ENCODE data around the gene HIBCH. TPM values are rescaled to one million over a fixed set of nuclear protein-coding genes. Genes with fewer than 3 reads are reported as not detected.
A peak's percentile ranks its signal among the peaks of the same experiment; 100 is the strongest.

Gene HIBCH
- total RNA-seq, 1 experiment from 2014 or later: 21.7 TPM

- no peaks in the 10 kb centered on the region; the same call in 1 of the 2 replicates for H3K27me3 ChIP-seq (ENCODE audit: control insufficient read depth, insufficient read depth, low read length)
- BruUV-seq (replicated peaks): no TSS peak
- intact Hi-C loops (cut with micrococcal nuclease; ENCODE audit: unreplicated experiment): loop anchor here (5.0 kb wide), 1 partner anchor 94 kb away; no protein-coding TSS in a partner anchor
- TF ChIP-seq CTCF (IDR thresholded peaks at IDR 0.05) (no peak), TCF7L2 (IDR thresholded peaks at IDR 0.05; ENCODE audit: low read depth, low read length) (no peak), POLR2AphosphoS5 (IDR thresholded peaks at IDR 0.05; ENCODE audit: low read depth, low read length) (no peak), SIN3A (IDR thresholded peaks at IDR 0.05; ENCODE audit: borderline replicate concordance, insufficient read depth, low read depth, low read length) (no peak), REST (IDR thresholded peaks at IDR 0.05; ENCODE audit: insufficient read depth in 1 of 2, low read depth in 2 of 2, low read length in 1 of 2) (no peak)
- no peak for DNase-seq (ENCODE audit: low read depth, low spot score)
- H3K27ac ChIP-seq (ENCODE audit: low read length): no peak overlapping the region
- ChIA-PET POLR2A (no interaction called here), CTCF (no interaction called here)
- H3K36me3 ChIP-seq (ENCODE audit: control insufficient read depth, insufficient read depth, low read length): no peaks in the 10 kb centered on the region
- H3K9me3 ChIP-seq (ENCODE audit: control insufficient read depth, insufficient read depth, low read depth, low read length): no peaks in the 10 kb centered on the region
- peaks cover 4% of the 10 kb centered on the region; the same call in 1 of the 2 replicates for H3K4me1 ChIP-seq (ENCODE audit: control insufficient read depth, insufficient read depth, low read length)
- H3K4me3 ChIP-seq (ENCODE audit: low read depth in 2 of 2, low read length in 2 of 2): peak overlapping the region; percentile 54 to 58
- in situ Hi-C loops (cut with HindIII; ENCODE audit: low pct_unique_long_range_greater_than_20kb, low sequenced_read_pairs): no loop called here
- no peak for ATAC-seq
Observed at GRCh38 chr2:190181123-190181669, 138.4 kb downstream of the HIBCH start.

GRCh38 chr2:190180313-190181122 is 139.1 kb downstream of the HIBCH start:
- intact Hi-C loops (cut with micrococcal nuclease; ENCODE audit: unreplicated experiment): loop anchor here (5.0 kb wide), 1 partner anchor 93 kb away; no protein-coding TSS in a partner anchor
- no TSS peak for BruUV-seq (replicated peaks)
- DNase-seq (ENCODE audit: low read depth, low spot score): no peak

More at GRCh38 chr2:190180313-190181122, 139.1 kb downstream of the HIBCH start:
- ChIA-PET CTCF (no interaction called here), POLR2A (interaction anchor here (0.6 kb wide), 1 partner anchor 82 kb away, joined by 3 read pairs; no protein-coding TSS in a partner anchor)
- peaks cover 4% of the 10 kb centered on the region; the same call in 1 of the 2 replicates for H3K4me1 ChIP-seq (ENCODE audit: control insufficient read depth, insufficient read depth, low read length)
- in situ Hi-C loops (cut with HindIII; ENCODE audit: low pct_unique_long_range_greater_than_20kb, low sequenced_read_pairs): no loop called here
- no peaks in the 10 kb centered on the region for H3K36me3 ChIP-seq (ENCODE audit: control insufficient read depth, insufficient read depth, low read length)
- peak; percentile 82 for TF ChIP-seq CTCF (IDR thresholded peaks at IDR 0.05)
- no peak for TF ChIP-seq REST (IDR thresholded peaks at IDR 0.05; ENCODE audit: insufficient read depth in 1 of 2, low read depth in 2 of 2, low read length in 1 of 2)
- peak overlapping the region; percentile 54 to 58 for H3K4me3 ChIP-seq (ENCODE audit: low read depth in 2 of 2, low read length in 2 of 2)
- no peaks in the 10 kb centered on the region for H3K9me3 ChIP-seq (ENCODE audit: control insufficient read depth, insufficient read depth, low read depth, low read length)
- H3K27ac ChIP-seq (ENCODE audit: low read length): no peak overlapping the region
- no peaks in the 10 kb centered on the region; the same call in 1 of the 2 replicates for H3K27me3 ChIP-seq (ENCODE audit: control insufficient read depth, insufficient read depth, low read length)
- peak; percentile 92 for ATAC-seq
